Measurements from ENCODE around the gene BAZ2B. TPM values are rescaled to one million over a fixed set of nuclear protein-coding genes. Genes with fewer than 3 reads are reported as not detected.

Gene BAZ2B
- polyA plus RNA-seq, 1 donor from 2014 or later, result 150 TPM

- Histone ChIP-seq H3K4me2 (ENCODE audit: low read length) (no peak overlapping the region), H3K4me3 (ENCODE audit: low read length) (no peak overlapping the region), H3K27ac (ENCODE audit: low read length) (no peak overlapping the region), H3K79me2 (replicated peaks; ENCODE audit: insufficient read depth, low read length) (peaks cover 80% of the 10 kb centered on the region), H3K9me3 (ENCODE audit: low read length) (no peaks in the 10 kb centered on the region), H3K27me3 (ENCODE audit: insufficient read depth, low read depth, low read length) (no peaks in the 10 kb centered on the region), H3K36me3 (ENCODE audit: insufficient read depth, low read length) (no peaks in the 10 kb centered on the region), H4K20me1 (ENCODE audit: insufficient read depth) (no peaks in the 10 kb centered on the region), H3K9ac (ENCODE audit: low read length) (no peak overlapping the region), H2AFZ (ENCODE audit: low read depth, low read length) (no peak overlapping the region), H3K9me2 (ENCODE audit: insufficient read depth, low read length) (no peaks in the 10 kb centered on the region), H3F3A (ENCODE audit: insufficient read depth, low read length, poor library complexity, severe bottlenecking) (no peaks in the 10 kb centered on the region)
- TF ChIP-seq RAD21 (conservative IDR thresholded peaks at IDR 0.05), result no peak
- no peak for TF ChIP-seq EZH2 (IDR thresholded peaks at IDR 0.05; ENCODE audit: borderline replicate concordance, insufficient read depth, low read length, poor library complexity, severe bottlenecking)
Measured at GRCh38 chr2:159592441-159592840, 23.9 kb downstream of the BAZ2B start.

GRCh38 chr2:159591221-159591620 lies 25.1 kb downstream of the BAZ2B start:
- no peak for TF ChIP-seq POLR2AphosphoS5 (IDR thresholded peaks at IDR 0.05)
- TF ChIP-seq EZH2 (IDR thresholded peaks at IDR 0.05; ENCODE audit: borderline replicate concordance, insufficient read depth, low read length, poor library complexity, severe bottlenecking), result no peak
- no peak for TF ChIP-seq EP300 (conservative IDR thresholded peaks at IDR 0.05; ENCODE audit: poor library complexity, severe bottlenecking)
- no peak for TF ChIP-seq SMC3 (conservative IDR thresholded peaks at IDR 0.05; ENCODE audit: poor library complexity)
- no peak for TF ChIP-seq RAD21 (conservative IDR thresholded peaks at IDR 0.05)
- TF ChIP-seq TAF1 (IDR thresholded peaks at IDR 0.05; ENCODE audit: low read depth), result no peak
- no peak for TF ChIP-seq MXI1 (conservative IDR thresholded peaks at IDR 0.05; ENCODE audit: poor library complexity, severe bottlenecking)
- TF ChIP-seq CTCF (IDR thresholded peaks at IDR 0.05; ENCODE audit: poor library complexity, severe bottlenecking), result no peak
- Histone ChIP-seq H3K9ac (ENCODE audit: low read length) (no peak overlapping the region), H3K9me2 (ENCODE audit: insufficient read depth, low read length) (no peaks in the 10 kb centered on the region), H3K9me3 (ENCODE audit: low read length) (no peaks in the 10 kb centered on the region), H2AFZ (ENCODE audit: low read depth, low read length) (no peak overlapping the region), H3K36me3 (ENCODE audit: insufficient read depth, low read length) (no peaks in the 10 kb centered on the region), H3K27ac (ENCODE audit: low read length) (no peak overlapping the region), H3K27me3 (ENCODE audit: insufficient read depth, low read depth, low read length) (no peaks in the 10 kb centered on the region), H3K79me2 (replicated peaks; ENCODE audit: insufficient read depth, low read length) (peaks cover 81% of the 10 kb centered on the region), H3K4me3 (ENCODE audit: low read length) (no peak overlapping the region), H3F3A (ENCODE audit: insufficient read depth, low read length, poor library complexity, severe bottlenecking) (no peaks in the 10 kb centered on the region), H4K20me1 (ENCODE audit: insufficient read depth) (no peaks in the 10 kb centered on the region), H3K4me2 (ENCODE audit: low read length) (no peak overlapping the region)

GRCh38 chr2:159589286-159589685 lies 27.1 kb downstream of the BAZ2B start:
- no peaks in the 10 kb centered on the region for H3K36me3 ChIP-seq (ENCODE audit: insufficient read depth, low read length)
- H3K4me2 ChIP-seq (ENCODE audit: low read length), result no peak overlapping the region
- H3K27me3 ChIP-seq (ENCODE audit: insufficient read depth, low read depth, low read length), result no peaks in the 10 kb centered on the region
- no peaks in the 10 kb centered on the region for H3K9me3 ChIP-seq (ENCODE audit: low read length)
- H3K9ac ChIP-seq (ENCODE audit: low read length), result no peak overlapping the region
- H3K27ac ChIP-seq (ENCODE audit: low read length), result no peak overlapping the region
- peaks cover 85% of the 10 kb centered on the region for H3K79me2 ChIP-seq (replicated peaks; ENCODE audit: insufficient read depth, low read length)
- H4K20me1 ChIP-seq (ENCODE audit: insufficient read depth), result no peaks in the 10 kb centered on the region
- no peaks in the 10 kb centered on the region for H3F3A ChIP-seq (ENCODE audit: insufficient read depth, low read length, poor library complexity, severe bottlenecking)
- H2AFZ ChIP-seq (ENCODE audit: low read depth, low read length), result no peak overlapping the region
- no peaks in the 10 kb centered on the region for H3K9me2 ChIP-seq (ENCODE audit: insufficient read depth, low read length)
- TF ChIP-seq MXI1 (conservative IDR thresholded peaks at IDR 0.05; ENCODE audit: poor library complexity, severe bottlenecking) (no peak), POLR2AphosphoS5 (IDR thresholded peaks at IDR 0.05) (no peak), TAF1 (IDR thresholded peaks at IDR 0.05; ENCODE audit: low read depth) (no peak), EP300 (conservative IDR thresholded peaks at IDR 0.05; ENCODE audit: poor library complexity, severe bottlenecking) (no peak), REST (IDR thresholded peaks at IDR 0.05; ENCODE audit: borderline replicate concordance) (no peak), CTCF (IDR thresholded peaks at IDR 0.05; ENCODE audit: poor library complexity, severe bottlenecking) (no peak), SMC3 (conservative IDR thresholded peaks at IDR 0.05; ENCODE audit: poor library complexity) (no peak), RAD21 (conservative IDR thresholded peaks at IDR 0.05) (no peak), EZH2 (IDR thresholded peaks at IDR 0.05; ENCODE audit: borderline replicate concordance, insufficient read depth, low read length, poor library complexity, severe bottlenecking) (no peak)
- H3K4me3 ChIP-seq (ENCODE audit: low read length), result no peak overlapping the region
